MCF 10A (cell line): ENCODE data around the gene ANO5. TPM values are rescaled to one million over a fixed set of nuclear protein-coding genes. Genes with fewer than 3 reads are reported as not detected.

Experiments used
- BruUV-seq: library from RNA; stranded (reverse); fragments of 400-500 nt; replicated peaks from 2 replicates; lab custom pipeline; 2021; lab: Mats Ljungman, UMichigan
- CTCF ChIA-PET: fragments of 300-600 bp; sonication (Branson Sonifier 250); formaldehyde crosslinking; extraction: SDS; loops from one replicate; lab custom pipeline; 2021; ENCODE audit warnings: antibody characterized with exemption, inconsistent platforms; lab: Yijun Ruan, JAX
- POLR2A ChIA-PET: fragments of 300-600, 350-650 bp; sonication (Branson Sonifier 250); formaldehyde crosslinking; extraction: SDS; loops from one replicate; lab custom pipeline; 2020; ENCODE audit warnings: antibody characterized with exemption, inconsistent platforms; lab: Yijun Ruan, JAX
- DNase-seq: peaks from one replicate; pipeline ENCODE4 v3.0.0-alpha.2; 2018; ENCODE audit not compliant: unreplicated experiment
- H3K27ac Mint-ChIP-seq: one replicate; pipeline ENCODE4 v1.8.0; 2022; ENCODE audit warnings: mild to moderate bottlenecking, low read depth, mixed read lengths; ENCODE audit not compliant: unreplicated experiment
- H3K27me3 Mint-ChIP-seq: one replicate; pipeline ENCODE4 v1.8.0; 2022; ENCODE audit warnings: mixed read lengths; ENCODE audit not compliant: insufficient read depth, unreplicated experiment
- H3K36me3 Mint-ChIP-seq: one replicate; pipeline ENCODE4 v1.8.0; 2022; ENCODE audit warnings: mild to moderate bottlenecking, moderate library complexity, mixed read lengths; ENCODE audit not compliant: insufficient read depth, unreplicated experiment
- H3K4me1 Mint-ChIP-seq: one replicate; pipeline ENCODE4 v1.8.0; 2022; ENCODE audit warnings: mixed read lengths; ENCODE audit not compliant: insufficient read depth, unreplicated experiment
- H3K4me3 Mint-ChIP-seq: one replicate; pipeline ENCODE4 v1.8.0; 2022; ENCODE audit warnings: mild to moderate bottlenecking, moderate library complexity, mixed read lengths; ENCODE audit not compliant: unreplicated experiment
- H3K9me3 Mint-ChIP-seq: one replicate; pipeline ENCODE4 v1.8.0; 2022; ENCODE audit warnings: mixed read lengths; ENCODE audit not compliant: unreplicated experiment
- intact Hi-C: fragments of 100-400 bp; cut with micrococcal nuclease; formaldehyde crosslinking; loops from 2 replicates; pipeline ENCODE4 v1.14.1; 2022
- total RNA-seq: library from RNA; stranded (reverse); gene quantifications from 2 replicates; pipeline ENCODE4 v1.2.3, GENCODE V29; 2022
- TF ChIP-seq, protein P1 (sequence below): fragments of 200-600 bp; IDR thresholded peaks from one replicate; pipeline ENCODE4 v1.8.0; 2022; ENCODE audit warnings: antibody characterized with exemption, mild to moderate bottlenecking; ENCODE audit not compliant: unreplicated experiment

The ANO5 gene
- total RNA-seq, 1 experiment from 2014 or later: not detected

GRCh38 chr11:22180131-22180530 is 12.8 kb upstream of the ANO5 start:
- CTCF ChIA-PET: interaction anchor here (0.7 kb wide), 1 partner anchor 18 kb away, joined by 3 read pairs; no protein-coding TSS in a partner anchor

GRCh38 chr11:22189660-22190059 is 3.2 kb upstream of the ANO5 start:
- no peaks in the 10 kb centered on the region for H3K36me3 Mint-ChIP-seq
- no peaks in the 10 kb centered on the region for H3K27me3 Mint-ChIP-seq
- BruUV-seq: no TSS peak
- no peak for DNase-seq
- H3K4me3 Mint-ChIP-seq: no peak overlapping the region
- TF ChIP-seq, protein P1, sequence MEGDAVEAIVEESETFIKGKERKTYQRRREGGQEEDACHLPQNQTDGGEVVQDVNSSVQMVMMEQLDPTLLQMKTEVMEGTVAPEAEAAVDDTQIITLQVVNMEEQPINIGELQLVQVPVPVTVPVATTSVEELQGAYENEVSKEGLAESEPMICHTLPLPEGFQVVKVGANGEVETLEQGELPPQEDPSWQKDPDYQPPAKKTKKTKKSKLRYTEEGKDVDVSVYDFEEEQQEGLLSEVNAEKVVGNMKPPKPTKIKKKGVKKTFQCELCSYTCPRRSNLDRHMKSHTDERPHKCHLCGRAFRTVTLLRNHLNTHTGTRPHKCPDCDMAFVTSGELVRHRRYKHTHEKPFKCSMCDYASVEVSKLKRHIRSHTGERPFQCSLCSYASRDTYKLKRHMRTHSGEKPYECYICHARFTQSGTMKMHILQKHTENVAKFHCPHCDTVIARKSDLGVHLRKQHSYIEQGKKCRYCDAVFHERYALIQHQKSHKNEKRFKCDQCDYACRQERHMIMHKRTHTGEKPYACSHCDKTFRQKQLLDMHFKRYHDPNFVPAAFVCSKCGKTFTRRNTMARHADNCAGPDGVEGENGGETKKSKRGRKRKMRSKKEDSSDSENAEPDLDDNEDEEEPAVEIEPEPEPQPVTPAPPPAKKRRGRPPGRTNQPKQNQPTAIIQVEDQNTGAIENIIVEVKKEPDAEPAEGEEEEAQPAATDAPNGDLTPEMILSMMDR: no peak
- ChIA-PET CTCF (no interaction called here), POLR2A (no interaction called here)
- H3K9me3 Mint-ChIP-seq: peaks cover 24% of the 10 kb centered on the region
- H3K27ac Mint-ChIP-seq: no peak overlapping the region
- no peaks in the 10 kb centered on the region for H3K4me1 Mint-ChIP-seq
- intact Hi-C loops: no loop called here

More at GRCh38 chr11:22180131-22180530, 12.8 kb upstream of the ANO5 start:
- no peaks in the 10 kb centered on the region for H3K9me3 Mint-ChIP-seq
- no peak overlapping the region for H3K27ac Mint-ChIP-seq
- TF ChIP-seq, protein P1: no peak
- no peaks in the 10 kb centered on the region for H3K4me1 Mint-ChIP-seq
- no peaks in the 10 kb centered on the region for H3K27me3 Mint-ChIP-seq
- intact Hi-C loops: no loop called here
- no peak for DNase-seq
- H3K36me3 Mint-ChIP-seq: no peaks in the 10 kb centered on the region
- no peak overlapping the region for H3K4me3 Mint-ChIP-seq
- no TSS peak for BruUV-seq
- POLR2A ChIA-PET: no interaction called here

DNA sequence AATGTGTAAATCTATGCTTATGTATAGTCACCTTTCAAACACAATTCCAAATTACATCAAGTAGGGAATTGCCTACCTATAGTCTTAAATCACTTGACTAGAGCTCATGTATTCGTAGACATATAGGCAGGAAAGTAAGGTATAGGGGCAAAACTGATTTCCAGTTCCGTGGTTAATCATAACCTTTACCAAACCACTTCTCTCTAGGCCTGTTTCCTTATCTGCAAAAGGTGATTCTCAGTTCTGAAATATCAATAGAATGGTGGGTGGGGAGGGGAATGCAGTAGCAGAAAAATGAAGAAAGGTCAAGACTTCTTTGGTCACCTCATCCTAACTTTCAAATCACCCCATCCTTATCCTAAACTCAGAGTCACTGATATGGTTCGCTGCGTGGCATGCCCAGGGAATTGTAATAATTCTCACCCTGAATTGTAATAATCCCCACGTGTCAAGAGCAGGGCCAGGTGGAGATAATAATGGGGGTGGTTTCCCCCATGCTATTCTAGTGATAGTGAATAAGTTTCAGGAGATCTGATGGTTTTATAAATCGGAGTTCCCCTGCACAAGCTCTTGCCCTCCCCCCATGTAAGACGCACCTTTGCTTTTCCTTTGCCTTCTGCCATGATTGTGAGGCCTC is 1.9 kb upstream of the ANO5 start:
- Mint-ChIP-seq H3K9me3 (peaks cover 24% of the 10 kb centered on the region), H3K27me3 (no peaks in the 10 kb centered on the region), H3K36me3 (no peaks in the 10 kb centered on the region), H3K4me3 (no peak overlapping the region), H3K4me1 (no peaks in the 10 kb centered on the region), H3K27ac (no peak overlapping the region)
- CTCF ChIA-PET: no interaction called here
- TF ChIP-seq, protein P1: no peak
- BruUV-seq: no TSS peak
- DNase-seq: no peak
- intact Hi-C loops: no loop called here
- POLR2A ChIA-PET: no interaction called here

- Mint-ChIP-seq H3K4me3 (no peak overlapping the region), H3K27me3 (no peaks in the 10 kb centered on the region), H3K4me1 (no peaks in the 10 kb centered on the region), H3K27ac (no peak overlapping the region), H3K9me3 (peaks cover 13% of the 10 kb centered on the region), H3K36me3 (no peaks in the 10 kb centered on the region)
- POLR2A ChIA-PET: interaction anchor here (0.6 kb wide), 1 partner anchor 361 kb away, joined by 3 read pairs; no protein-coding TSS in a partner anchor
- no peak for DNase-seq
- intact Hi-C loops: no loop called here
- BruUV-seq: no TSS peak
- TF ChIP-seq, protein P1: no peak
- CTCF ChIA-PET: no interaction called here
These were observed 620 bp upstream of the ANO5 start for GRCh38 chr11:22192289-22192641.
